ENCODE data around the gene CORT. TPM values are rescaled to one million over a fixed set of nuclear protein-coding genes. Genes with fewer than 3 reads are reported as not detected.

The CORT gene
- total and polyA plus RNA-seq, 10 of the 15 experiments (the other 5 are each of a cell fraction or from before 2014, with no cell fraction given) = 0.09 to 0.49 (median 0.23) TPM; not detected in 1

DNA sequence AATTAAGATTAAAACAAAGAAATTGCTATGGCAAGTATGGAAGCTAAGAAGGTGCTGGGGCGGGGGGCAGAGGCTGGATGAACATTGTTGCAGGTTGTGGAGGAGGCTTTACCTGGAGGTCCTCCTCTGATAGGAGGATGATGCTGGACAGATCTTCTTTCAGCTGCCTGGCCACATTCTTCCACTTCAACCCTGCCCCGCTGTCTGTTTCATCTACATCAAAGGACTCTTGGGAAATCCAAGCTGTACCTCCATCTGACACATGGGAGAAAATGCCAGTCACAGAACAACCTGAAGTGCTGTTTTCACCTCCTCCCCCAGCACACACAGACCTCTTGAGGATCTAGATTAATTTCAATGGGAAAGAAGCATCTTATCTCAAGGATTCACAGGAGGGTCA, 17.2 kb downstream of the CORT start:
- no peak for ATAC-seq
- Histone ChIP-seq H3K27me3 (replicated peaks in 1 of 2; ENCODE audit: control insufficient read depth in 2 of 2, insufficient read depth in 2 of 2, low read length in 1 of 2) (no peaks in the 10 kb centered on the region), H3K9ac (ENCODE audit: control insufficient read depth, insufficient read depth, low read length) (no peak overlapping the region), H3K36me3 (ENCODE audit: control insufficient read depth in 2 of 2, insufficient read depth in 2 of 2, low read length in 1 of 2) (peaks cover 10 to 20% of the 10 kb centered on the region in 2 experiments), H3K9me3 (replicated peaks; ENCODE audit: control insufficient read depth, insufficient read depth, low read length) (no peaks in the 10 kb centered on the region), H3K27ac (ENCODE audit: control insufficient read depth, insufficient read depth) (no peak overlapping the region), H4K20me1 (ENCODE audit: control insufficient read depth, insufficient read depth) (no peaks in the 10 kb centered on the region; the same call in 1 of the 2 replicates), H3K4me2 (ENCODE audit: control insufficient read depth, insufficient read depth) (no peak overlapping the region), H3K4me3 (no peak overlapping the region), H2AFZ (ENCODE audit: control insufficient read depth, low read depth, low read length) (no peak overlapping the region), H3K4me1 (ENCODE audit: control insufficient read depth, insufficient read depth, low read length) (peaks cover 7% of the 10 kb centered on the region), H3K79me2 (ENCODE audit: control insufficient read depth, insufficient read depth, low read length) (peaks cover 12% of the 10 kb centered on the region)
- no TSS peak for BruUV-seq (replicated peaks)
- intact Hi-C loops (cut with micrococcal nuclease; ENCODE audit: unreplicated experiment) (no loop called here), in situ Hi-C loops (cut with MboI) (no loop called here)
- SMC1A ChIA-PET (ENCODE audit: uncharacterized antibody, unreplicated experiment) = interaction anchor here (0.8 kb wide), 1 partner anchor 18 kb away, joined by 4 read pairs; no protein-coding TSS in a partner anchor
- DNase-seq (ENCODE audit: low read depth, low spot score) = no peak
- TF ChIP-seq HDGF (IDR thresholded peaks at IDR 0.05) (no peak), LARP7 (IDR thresholded peaks at IDR 0.05) (no peak), IKZF1 (conservative IDR thresholded peaks at IDR 0.05) (no peak), KDM1A (IDR thresholded peaks at IDR 0.05; ENCODE audit: borderline replicate concordance) (no peak), IRF5 (IDR thresholded peaks at IDR 0.05; ENCODE audit: borderline replicate concordance) (no peak), ZNF207 (IDR thresholded peaks at IDR 0.05; ENCODE audit: borderline replicate concordance) (no peak), ZNF24 (IDR thresholded peaks at IDR 0.05) (no peak), SMARCA5 (IDR thresholded peaks at IDR 0.05) (no peak), RAD51 (IDR thresholded peaks at IDR 0.05) (no peak), ESRRA (IDR thresholded peaks at IDR 0.05; ENCODE audit: low read length) (no peak), SIX5 (IDR thresholded peaks at IDR 0.05; ENCODE audit: low read depth, low read length, severe bottlenecking) (no peak), ATF7 (IDR thresholded peaks at IDR 0.05; ENCODE audit: low read depth) (no peak), MYC (IDR thresholded peaks at IDR 0.05; ENCODE audit: insufficient read depth, insufficient read length, insufficient replicate concordance, low read length, severe bottlenecking) (no peak), CBX3 (IDR thresholded peaks at IDR 0.05; ENCODE audit: borderline replicate concordance, low read depth) (no peak), MAX (IDR thresholded peaks at IDR 0.05; ENCODE audit: low read depth, low read length) (no peak), ZNF274 (IDR thresholded peaks at IDR 0.05; ENCODE audit: insufficient read depth, insufficient read length) (no peak), NFYA (IDR thresholded peaks at IDR 0.05; ENCODE audit: borderline replicate concordance, low read depth, low read length) (no peak), BRCA1 (IDR thresholded peaks at IDR 0.05; ENCODE audit: low read depth, low read length) (no peak)
- TF ChIP-seq, protein P1, sequence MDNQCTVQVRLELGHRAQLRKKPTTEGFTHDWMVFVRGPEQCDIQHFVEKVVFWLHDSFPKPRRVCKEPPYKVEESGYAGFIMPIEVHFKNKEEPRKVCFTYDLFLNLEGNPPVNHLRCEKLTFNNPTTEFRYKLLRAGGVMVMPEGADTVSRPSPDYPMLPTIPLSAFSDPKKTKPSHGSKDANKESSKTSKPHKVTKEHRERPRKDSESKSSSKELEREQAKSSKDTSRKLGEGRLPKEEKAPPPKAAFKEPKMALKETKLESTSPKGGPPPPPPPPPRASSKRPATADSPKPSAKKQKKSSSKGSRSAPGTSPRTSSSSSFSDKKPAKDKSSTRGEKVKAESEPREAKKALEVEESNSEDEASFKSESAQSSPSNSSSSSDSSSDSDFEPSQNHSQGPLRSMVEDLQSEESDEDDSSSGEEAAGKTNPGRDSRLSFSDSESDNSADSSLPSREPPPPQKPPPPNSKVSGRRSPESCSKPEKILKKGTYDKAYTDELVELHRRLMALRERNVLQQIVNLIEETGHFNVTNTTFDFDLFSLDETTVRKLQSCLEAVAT (IDR thresholded peaks at IDR 0.05) = no peak
- CTCF ChIA-PET = interaction anchor here (0.6 kb wide), 1 partner anchor 1401 kb away, joined by 3 read pairs; no protein-coding TSS in a partner anchor
- FAIRE-seq = no peak
- RAD21 ChIA-PET (ENCODE audit: unreplicated experiment) = no interaction called here
- POLR2A ChIA-PET = no interaction called here
- 100% methylated on average over 2 of the region's 2 CpGs for WGBS (ENCODE audit: insufficient coverage, insufficient replicate concordance, low lambda C conversion rate, missing lambda C conversion rate)
